Aorta (tissue), 5 donors: ENCODE results near the gene SGMS2. TPM values are rescaled to one million over a fixed set of nuclear protein-coding genes. Genes with fewer than 3 reads are reported as not detected.

ENCODE experiments used
- ATAC-seq: fragments of 200-7000 bp; cut with Tn5 transposase; one replicate; pipeline ENCODE4 v1.9.1; 2022; ENCODE audit warnings: moderate library complexity; ENCODE audit not compliant: low FRiP score
- DNase-seq, 2 donors: peaks; one replicate each; pipeline ENCODE4 v3.0.0-alpha.2; 2020
- H3K27ac ChIP-seq, 2 donors: one replicate each; pipeline ENCODE4 v1.5.1; 2013; ENCODE audit warnings: low read length in 2 of 2, mild to moderate bottlenecking in 2 of 2, moderate library complexity in 2 of 2, control low read depth in 1 of 2, inconsistent platforms in 1 of 2, low read depth in 1 of 2
- H3K27me3 ChIP-seq, 2 donors: one replicate each; pipeline ENCODE4 v1.6.1; 2013; ENCODE audit warnings: control low read depth in 1 of 2, low read length in 1 of 2, mild to moderate bottlenecking in 1 of 2, moderate library complexity in 1 of 2; ENCODE audit not compliant: insufficient read depth in 2 of 2, control insufficient read depth in 1 of 2
- H3K36me3 ChIP-seq, 2 donors: one replicate each; pipeline ENCODE4 v1.6.1; 2013; ENCODE audit warnings: control low read depth in 1 of 2, low read length in 1 of 2, mild to moderate bottlenecking in 1 of 2; ENCODE audit not compliant: insufficient read depth in 2 of 2, control insufficient read depth in 1 of 2
- H3K4me1 ChIP-seq, 2 donors: one replicate each; pipeline ENCODE4 v1.6.1; 2013; ENCODE audit warnings: low read length in 2 of 2, control low read depth in 1 of 2, mild to moderate bottlenecking in 1 of 2, moderate library complexity in 1 of 2; ENCODE audit not compliant: insufficient read depth in 2 of 2, control insufficient read depth in 1 of 2
- H3K4me3 ChIP-seq, 2 donors: one replicate each; pipeline ENCODE4 v1.5.1; 2013; ENCODE audit warnings: low read length in 2 of 2, control low read depth in 1 of 2, mild to moderate bottlenecking in 1 of 2
- H3K9me3 ChIP-seq: one replicate; pipeline ENCODE4 v1.6.1; 2013; ENCODE audit warnings: mild to moderate bottlenecking, low read length; ENCODE audit not compliant: control insufficient read depth
- WGBS, 2 donors: extraction: QIAGEN DNeasy Blood & Tissue Kit; methylation state at CpG; one replicate each; pipeline ENCODE4 v1.1.7; 2013; 5-methylcytosine and 5-hydroxymethylcytosine counted together
- intact Hi-C, 2 donors: fragments of 100-400 bp; cut with DNase I; formaldehyde crosslinking; loops; one replicate each; pipeline versions ENCODE4 v1.14.2 to v1.15.0; 2022
- polyA plus RNA-seq, 2 donors: library from polyadenylated mRNA; stranded (reverse); fragments of 200-250 nt; gene quantifications; one replicate each; pipeline ENCODE4 v1.2.3, GENCODE V29; 2013
- total RNA-seq, 2 donors: library from RNA; stranded (reverse); fragmentation: NEBNext Ultra II Directional; extraction: Animal tissue kit (Norgen Biotek cat#: 25700); gene quantifications; one replicate each; pipeline ENCODE4 v1.2.1, GENCODE V29; 2021
- donor health status: healthy with polysubstance abuse.
- donor health status: Bipolar disorder and iron deficiency.
- donor health status: DM: no; HTN: no; CAD: no.
- donor health status: DM: no; HTN: no; CAD: no.
- donor health status: DM: yes; HTN: yes; CAD: no.

The SGMS2 gene
- total and polyA plus RNA-seq, 4 donors = 4.3 to 50.2 (median 24.5) TPM

- H3K36me3 ChIP-seq = no peaks in the 10 kb centered on the region
- no peaks in the 10 kb centered on the region for H3K9me3 ChIP-seq
- no peak overlapping the region for H3K27ac ChIP-seq
- 88 to 92% methylated on average over 4 of the region's 4 CpGs for WGBS, 2 donors
- no peaks in the 10 kb centered on the region for H3K27me3 ChIP-seq
- DNase-seq (no peak), ATAC-seq (no peak)
- H3K4me3 ChIP-seq = no peak overlapping the region
- intact Hi-C loops = no loop called here
- peaks cover 3 to 6% of the 10 kb centered on the region in 2 donors for H3K4me1 ChIP-seq
Observed at GRCh38 chr4:107893171-107894137, 68.7 kb downstream of the SGMS2 start.

- peaks cover 3 to 6% of the 10 kb centered on the region in 2 donors for H3K4me1 ChIP-seq
- DNase-seq (no peak), ATAC-seq (no peak)
- no peaks in the 10 kb centered on the region for H3K27me3 ChIP-seq
- WGBS, 2 donors = 78 to 89% methylated on average over 6 of the region's 6 CpGs
- no peaks in the 10 kb centered on the region for H3K9me3 ChIP-seq
- intact Hi-C loops = no loop called here
- no peak overlapping the region for H3K4me3 ChIP-seq
- no peaks in the 10 kb centered on the region for H3K36me3 ChIP-seq
- H3K27ac ChIP-seq = no peak overlapping the region
Observed at GRCh38 chr4:107894138-107894603, 69.4 kb downstream of the SGMS2 start.

GRCh38 chr4:107896158-107896645 is 71.5 kb downstream of the SGMS2 start:
- no peaks in the 10 kb centered on the region for H3K36me3 ChIP-seq
- DNase-seq = no peak
- WGBS, 2 donors = 26 to 57% methylated on average over 2 of the region's 2 CpGs

GRCh38 chr4:107896646-107897045 is 71.9 kb downstream of the SGMS2 start:
- Histone ChIP-seq H3K4me3 (no peak overlapping the region), H3K27ac (no peak overlapping the region), H3K4me1 (peaks cover 4 to 6% of the 10 kb centered on the region in 2 donors), H3K36me3 (no peaks in the 10 kb centered on the region), H3K9me3 (no peaks in the 10 kb centered on the region), H3K27me3 (no peaks in the 10 kb centered on the region)
- ATAC-seq = no peak
- intact Hi-C loops = loop anchor here in 1 of 2 donors (1.0 kb wide), 1 partner anchor 72 kb away; the partner anchor contains the start of gene SGMS2
- no peak for DNase-seq
- 2 to 5% methylated on average over 1 of the region's 1 CpG for WGBS, 2 donors

More at GRCh38 chr4:107896158-107896645, 71.5 kb downstream of the SGMS2 start:
- Histone ChIP-seq H3K4me1 (peaks cover 3 to 6% of the 10 kb centered on the region in 2 donors), H3K9me3 (no peaks in the 10 kb centered on the region), H3K27me3 (no peaks in the 10 kb centered on the region), H3K27ac (no peak overlapping the region), H3K4me3 (no peak overlapping the region)
- intact Hi-C loops = loop anchor here in 1 of 2 donors (1.0 kb wide), 1 partner anchor 72 kb away; the partner anchor contains the start of gene SGMS2
- ATAC-seq = no peak

- ATAC-seq = no peak
- H3K36me3 ChIP-seq = peaks cover 0 to 2% of the 10 kb centered on the region in 2 donors
- intact Hi-C loops = no loop called here
- H3K9me3 ChIP-seq = no peaks in the 10 kb centered on the region
- H3K4me3 ChIP-seq = no peak overlapping the region
- no peaks in the 10 kb centered on the region for H3K27me3 ChIP-seq
- no peak overlapping the region for H3K27ac ChIP-seq
- DNase-seq = no peak
- H3K4me1 ChIP-seq = peaks cover 4 to 6% of the 10 kb centered on the region in 2 donors
Observed at GRCh38 chr4:107897823-107898222, 73.1 kb downstream of the SGMS2 start.

- Histone ChIP-seq H3K36me3 (peaks cover 0 to 2% of the 10 kb centered on the region in 2 donors), H3K27me3 (no peaks in the 10 kb centered on the region), H3K4me3 (no peak overlapping the region), H3K27ac (no peak overlapping the region), H3K4me1 (peaks cover 4 to 6% of the 10 kb centered on the region in 2 donors), H3K9me3 (no peaks in the 10 kb centered on the region)
- DNase-seq = no peak
- WGBS, 2 donors = 89 to 91% methylated on average over 4 of the region's 4 CpGs
- intact Hi-C loops = no loop called here
- ATAC-seq = no peak
Observed at GRCh38 chr4:107900067-107900466, 75.3 kb downstream of the SGMS2 start.

GRCh38 chr4:107900508-107900907 is 75.8 kb downstream of the SGMS2 start:
- peaks cover 2 to 4% of the 10 kb centered on the region in 2 donors for H3K4me1 ChIP-seq
- peaks cover 0 to 2% of the 10 kb centered on the region in 2 donors for H3K36me3 ChIP-seq
- intact Hi-C loops = no loop called here
- no peak overlapping the region for H3K27ac ChIP-seq
- H3K27me3 ChIP-seq = no peaks in the 10 kb centered on the region
- DNase-seq (no peak), ATAC-seq (no peak)
- WGBS, 2 donors = 94 to 97% methylated on average over 3 of the region's 3 CpGs
- H3K4me3 ChIP-seq = no peak overlapping the region
- no peaks in the 10 kb centered on the region for H3K9me3 ChIP-seq

- Histone ChIP-seq H3K9me3 (no peaks in the 10 kb centered on the region), H3K27me3 (no peaks in the 10 kb centered on the region), H3K4me1 (peaks cover 0 to 1% of the 10 kb centered on the region in 2 donors), H3K36me3 (peaks cover 0 to 2% of the 10 kb centered on the region in 2 donors), H3K27ac (no peak overlapping the region), H3K4me3 (no peak overlapping the region)
- intact Hi-C loops = no loop called here
- WGBS, 2 donors = 86 to 91% methylated on average over 2 of the region's 2 CpGs
- ATAC-seq = no peak
- DNase-seq = no peak
Observed at GRCh38 chr4:107901213-107901934, 76.6 kb downstream of the SGMS2 start.
